C4-2B (cell line): ENCODE results near the gene HIVEP3.

Source experiments
- ZFX ChIP-seq: fragments of 450-650 bp; IDR thresholded peaks from 2 replicates; pipeline ENCODE4 v1.6.1; 2017
- TF ChIP-seq, protein P1 (sequence below): fragments of 450-650 bp; conservative IDR thresholded peaks from 2 replicates; pipeline ENCODE4 v1.5.1; 2017; ENCODE audit warnings: mild to moderate bottlenecking

DNA sequence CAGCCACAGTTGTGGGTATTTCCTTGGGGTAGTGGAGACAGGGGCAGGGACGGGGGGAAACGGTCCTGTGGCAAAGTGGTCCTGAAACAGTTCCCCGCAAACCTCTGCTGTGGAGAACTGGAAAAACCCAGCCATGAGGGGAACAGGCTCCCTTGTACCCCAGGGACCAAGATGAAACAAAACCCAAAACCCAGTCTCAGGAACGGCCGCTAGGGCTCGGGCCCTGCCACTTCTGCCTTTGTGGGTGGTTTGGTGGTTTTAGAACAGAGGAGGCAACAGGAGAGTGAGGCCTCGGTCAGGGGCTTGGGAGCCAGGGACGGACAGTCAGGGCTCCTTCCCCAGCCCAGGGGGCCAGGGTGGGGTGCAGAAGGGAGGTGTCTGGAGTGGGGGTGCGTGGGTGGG is 409.5 kb downstream of the HIVEP3 start:
- TF ChIP-seq, protein P1, sequence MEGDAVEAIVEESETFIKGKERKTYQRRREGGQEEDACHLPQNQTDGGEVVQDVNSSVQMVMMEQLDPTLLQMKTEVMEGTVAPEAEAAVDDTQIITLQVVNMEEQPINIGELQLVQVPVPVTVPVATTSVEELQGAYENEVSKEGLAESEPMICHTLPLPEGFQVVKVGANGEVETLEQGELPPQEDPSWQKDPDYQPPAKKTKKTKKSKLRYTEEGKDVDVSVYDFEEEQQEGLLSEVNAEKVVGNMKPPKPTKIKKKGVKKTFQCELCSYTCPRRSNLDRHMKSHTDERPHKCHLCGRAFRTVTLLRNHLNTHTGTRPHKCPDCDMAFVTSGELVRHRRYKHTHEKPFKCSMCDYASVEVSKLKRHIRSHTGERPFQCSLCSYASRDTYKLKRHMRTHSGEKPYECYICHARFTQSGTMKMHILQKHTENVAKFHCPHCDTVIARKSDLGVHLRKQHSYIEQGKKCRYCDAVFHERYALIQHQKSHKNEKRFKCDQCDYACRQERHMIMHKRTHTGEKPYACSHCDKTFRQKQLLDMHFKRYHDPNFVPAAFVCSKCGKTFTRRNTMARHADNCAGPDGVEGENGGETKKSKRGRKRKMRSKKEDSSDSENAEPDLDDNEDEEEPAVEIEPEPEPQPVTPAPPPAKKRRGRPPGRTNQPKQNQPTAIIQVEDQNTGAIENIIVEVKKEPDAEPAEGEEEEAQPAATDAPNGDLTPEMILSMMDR, result no peak
- no peak for TF ChIP-seq ZFX
